GM19351 (cell line): Measurements from ENCODE around the gene PRAC2.

Source experiments
- ATAC-seq: cut with Tn5 transposase; IDR thresholded peaks from one replicate; pipeline ENCODE4 v1.9.1; 2021; ENCODE audit warnings: mild to moderate bottlenecking, moderate library complexity; ENCODE audit not compliant: unreplicated experiment

PRAC2 gene

DNA sequence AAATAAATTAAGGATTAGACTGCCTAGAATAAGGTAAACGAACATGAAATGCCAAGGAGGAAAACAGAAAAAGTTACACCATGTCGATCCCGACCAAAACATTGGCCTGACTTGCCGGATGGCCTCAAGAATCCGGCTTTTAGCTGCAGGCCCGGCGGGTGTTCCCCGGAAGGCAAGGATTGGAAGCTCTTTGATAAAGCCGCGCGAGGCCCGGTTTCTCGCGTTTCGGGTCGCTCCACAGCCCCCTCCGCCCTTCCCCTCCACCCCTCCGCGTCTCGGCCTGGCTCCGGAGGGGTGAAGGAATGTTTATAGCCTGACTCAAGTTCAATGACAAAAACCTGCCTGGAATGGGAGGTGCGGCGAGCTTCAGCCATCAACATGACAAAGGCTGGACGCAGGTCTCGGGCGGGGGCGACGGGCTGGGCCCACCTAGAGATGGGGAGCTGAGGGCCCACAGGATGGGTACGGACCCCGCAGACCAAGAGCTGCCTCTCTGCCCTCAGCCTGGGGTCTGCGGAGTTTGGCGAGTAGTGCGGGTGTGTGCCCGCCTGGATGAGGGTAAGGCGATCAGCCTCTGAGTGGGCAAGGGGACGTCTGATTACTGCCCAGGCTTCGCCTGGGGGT, 3.2 kb upstream of the PRAC2 start:
- no peak for ATAC-seq

DNA sequence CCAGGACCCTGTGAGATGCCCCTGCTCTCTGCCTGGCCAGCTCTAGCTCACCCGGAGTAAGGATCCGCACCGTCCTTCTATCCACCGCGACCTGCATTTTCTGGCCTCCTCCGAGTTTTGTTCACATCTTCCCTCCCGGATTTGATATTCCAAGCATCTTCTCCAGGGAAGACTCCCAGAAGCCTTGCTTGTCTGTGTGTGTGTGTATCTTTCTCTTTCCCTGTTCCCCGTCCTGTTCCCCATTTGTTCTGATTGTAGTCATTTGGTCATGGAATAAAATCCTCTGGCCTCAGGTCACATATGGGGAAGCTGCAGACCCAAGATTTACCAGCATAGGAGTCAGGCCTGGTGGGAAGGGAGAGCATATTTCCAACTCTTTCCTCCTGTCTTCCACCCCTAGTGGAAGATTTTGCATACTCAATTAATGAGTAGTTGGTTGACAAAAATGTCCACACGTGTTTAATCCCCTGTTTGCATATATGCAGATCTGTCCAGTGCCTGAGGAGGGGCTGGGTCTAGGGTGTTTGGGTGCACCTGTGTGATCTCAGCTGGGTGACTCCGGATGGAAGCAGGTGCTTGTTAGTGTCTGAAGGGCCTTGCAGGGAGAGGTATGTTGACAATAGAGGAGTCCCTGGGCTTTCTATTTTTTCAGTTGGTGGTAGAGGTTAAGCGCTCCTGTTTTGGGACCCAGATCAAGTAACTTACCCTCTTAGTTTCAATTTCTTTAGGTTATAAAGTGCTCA, 2.5 kb upstream of the PRAC2 start:
- ATAC-seq: no peak

DNA sequence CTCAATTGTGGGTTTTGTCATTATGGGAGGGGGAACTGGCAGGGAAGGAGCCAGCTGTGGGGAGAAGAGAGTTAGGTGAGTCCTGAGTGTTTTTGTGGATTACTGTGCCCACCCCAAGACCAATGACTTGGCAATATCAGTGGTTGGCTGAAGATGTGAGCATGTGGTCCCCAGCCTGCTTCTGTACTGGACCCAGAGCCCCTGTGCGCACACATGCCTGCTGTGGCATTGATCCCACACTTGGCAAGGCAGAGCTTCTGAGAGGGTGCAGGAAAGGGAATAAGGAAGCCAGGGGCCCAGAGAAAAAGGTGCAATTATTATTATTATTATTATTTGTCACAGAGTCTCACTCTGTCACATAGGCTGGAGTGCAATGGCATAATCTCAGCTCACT, 2.0 kb upstream of the PRAC2 start:
- ATAC-seq: no peak

DNA sequence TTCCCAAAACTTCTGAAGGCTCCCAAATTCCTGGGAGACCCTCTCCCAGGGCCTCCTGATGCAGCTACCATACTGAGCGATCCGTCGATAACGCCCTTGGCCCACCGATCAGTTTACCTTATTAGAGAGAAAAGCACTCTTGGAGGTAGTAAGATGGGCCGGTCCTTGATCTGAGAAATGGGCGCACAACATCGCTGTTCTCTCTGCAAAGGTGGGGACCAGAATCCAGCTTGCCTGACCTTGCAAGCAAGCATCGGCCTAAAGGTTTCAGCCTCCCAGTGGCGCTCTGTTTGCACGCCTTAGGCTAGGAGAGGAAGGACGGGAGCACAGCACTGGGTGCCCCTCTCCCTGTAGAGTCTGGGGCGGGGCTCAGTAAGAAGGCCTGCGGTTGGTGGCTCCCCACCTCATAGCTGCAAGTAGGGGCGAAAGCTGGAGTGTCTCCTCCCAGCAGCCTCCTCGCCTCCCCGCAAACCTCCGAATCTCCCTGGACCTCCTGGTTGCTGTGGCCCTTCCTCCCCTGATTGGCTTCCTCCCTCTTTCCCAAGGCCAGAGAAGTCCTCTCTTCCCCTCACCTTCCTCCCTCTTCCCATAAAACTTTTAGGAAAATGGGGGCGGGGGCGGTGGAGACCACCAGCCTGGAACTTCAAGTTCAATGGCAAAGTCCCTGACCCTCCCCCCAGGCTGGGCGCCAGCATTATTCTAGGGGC, 631 bp upstream of the PRAC2 start, which contains the start of gene PRAC1:
TSS of gene PRAC1 (minus strand) at position 318 of the 707 bp plus-strand sequence. CDS start at position 192, 126 bp downstream.
- no peak for ATAC-seq

DNA sequence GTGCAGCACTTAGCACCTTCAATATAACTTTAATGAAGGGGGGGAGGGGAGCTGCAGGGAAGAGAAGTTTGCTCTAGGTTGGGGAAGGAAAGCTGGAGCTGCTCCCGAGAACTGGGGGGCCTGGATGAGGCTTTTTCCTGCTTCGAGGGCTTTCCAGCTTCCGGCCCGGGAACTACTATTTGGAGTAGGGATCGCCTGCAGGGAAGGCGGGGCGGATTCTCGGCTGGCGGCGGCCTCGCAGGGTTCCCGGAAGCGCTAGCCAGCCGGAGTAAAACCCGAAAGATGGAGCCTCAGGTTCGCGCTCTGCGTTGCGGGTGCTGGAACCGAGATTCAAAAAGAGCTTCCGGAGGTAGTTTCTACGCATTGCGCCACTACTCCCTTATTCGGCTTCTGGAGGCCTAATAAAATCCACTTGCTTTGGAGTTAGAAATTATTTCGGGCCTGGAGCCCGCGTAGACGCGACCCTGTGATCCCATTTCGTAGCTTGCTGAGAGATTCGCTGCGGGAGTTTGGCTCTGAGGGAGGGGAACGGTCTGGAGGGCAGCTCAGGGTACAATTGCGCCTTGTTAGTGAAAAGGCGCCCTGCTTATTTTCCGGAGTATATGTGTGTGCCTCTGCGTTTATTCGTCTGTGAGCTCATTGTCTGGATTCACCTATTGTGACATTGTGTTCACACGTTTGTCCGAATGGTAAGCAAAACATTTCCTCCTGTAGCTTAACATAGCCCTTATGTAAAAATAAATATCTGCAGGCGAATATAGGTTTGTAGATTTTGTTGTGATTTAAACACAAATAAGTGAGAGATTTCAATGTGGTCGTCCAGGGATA, 652 bp downstream of the PRAC2 start:
- no peak for ATAC-seq

DNA sequence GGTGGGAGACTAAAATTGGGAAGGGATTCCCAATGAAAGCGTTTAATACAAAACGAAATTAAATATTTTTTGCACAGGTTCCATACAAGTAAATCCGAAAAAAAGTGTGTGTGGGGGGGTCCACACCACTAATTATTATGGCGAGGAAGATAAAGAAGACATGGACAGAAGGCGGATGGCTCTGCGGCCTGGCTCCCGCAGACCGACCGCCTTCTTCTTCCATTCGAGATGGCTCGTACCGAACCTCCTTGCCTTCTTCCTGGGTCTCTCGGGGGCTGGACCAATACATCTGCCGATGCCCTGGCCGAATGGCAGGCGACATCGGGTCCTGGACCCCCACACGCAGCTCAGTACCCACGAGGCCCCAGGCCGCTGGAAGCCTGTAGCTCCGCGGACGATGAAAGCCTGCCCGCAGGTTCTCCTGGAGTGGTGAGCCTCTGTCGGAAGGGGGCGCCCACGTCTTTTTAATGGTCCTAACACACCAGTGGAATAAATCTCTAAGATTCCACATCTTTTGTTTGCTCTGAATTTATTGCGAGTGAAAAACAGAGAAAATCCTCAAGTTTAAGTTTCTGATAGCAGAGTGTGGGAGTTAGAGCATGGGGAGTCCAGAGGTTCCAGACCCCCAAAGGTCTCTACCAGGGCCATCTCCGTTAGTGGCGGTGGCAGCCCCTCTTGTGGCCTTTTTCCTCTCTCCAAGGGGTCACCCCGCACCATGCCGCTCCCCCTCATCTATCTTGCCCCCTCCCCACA, 1.4 kb downstream of the PRAC2 start:
- ATAC-seq: no peak

DNA sequence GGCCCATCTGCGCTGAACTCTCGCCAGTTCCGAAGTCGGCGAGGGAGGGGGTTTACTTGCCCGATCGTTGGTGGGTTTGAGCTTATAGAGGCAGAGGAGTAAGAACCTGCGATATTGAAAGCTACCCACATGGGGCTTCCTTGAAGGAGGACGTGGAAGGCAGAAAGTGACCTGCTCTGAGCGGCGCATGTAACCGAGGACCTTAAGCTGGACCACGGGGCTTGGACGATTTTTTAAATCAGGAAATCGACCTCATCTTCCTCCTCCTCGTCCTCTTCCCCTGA, 2.0 kb downstream of the PRAC2 start:
- no peak for ATAC-seq

DNA sequence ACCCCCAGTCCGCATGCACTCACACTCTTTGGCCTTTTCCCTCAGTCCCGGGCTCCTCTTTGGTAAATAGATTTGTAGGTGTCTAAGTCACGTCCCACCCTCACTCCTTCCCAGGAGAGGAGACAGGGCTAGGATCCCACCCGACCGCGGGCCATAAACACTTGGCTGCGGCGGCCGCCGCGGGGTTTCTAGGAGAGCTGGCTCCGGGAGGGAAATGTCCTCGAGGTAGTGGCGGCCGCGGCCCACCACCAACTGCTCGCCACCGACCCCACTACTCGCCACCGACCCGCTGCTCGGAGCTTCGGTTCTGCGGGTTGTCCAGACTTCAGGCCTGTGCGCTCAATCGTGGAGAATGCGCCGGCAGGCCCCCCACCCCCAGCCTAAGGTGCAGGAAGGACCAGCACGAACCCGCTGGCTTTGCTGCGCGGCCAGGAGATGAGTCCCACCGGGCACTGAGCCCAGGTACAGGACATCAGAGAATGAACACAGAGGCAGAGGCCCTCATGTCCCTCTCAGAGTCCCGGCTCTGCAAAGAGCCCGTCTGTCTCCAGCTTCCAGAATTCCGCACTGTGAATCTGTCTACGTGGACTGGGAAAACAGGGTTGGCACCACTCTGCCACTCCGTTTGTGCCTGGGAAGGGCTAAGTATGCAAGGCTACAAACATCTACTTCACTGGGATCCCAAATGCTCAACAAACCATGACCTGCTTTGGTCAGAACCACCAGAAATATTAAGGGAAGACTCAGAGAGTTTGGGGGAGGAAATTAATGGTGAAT, 2.5 kb downstream of the PRAC2 start:
- ATAC-seq: no peak

DNA sequence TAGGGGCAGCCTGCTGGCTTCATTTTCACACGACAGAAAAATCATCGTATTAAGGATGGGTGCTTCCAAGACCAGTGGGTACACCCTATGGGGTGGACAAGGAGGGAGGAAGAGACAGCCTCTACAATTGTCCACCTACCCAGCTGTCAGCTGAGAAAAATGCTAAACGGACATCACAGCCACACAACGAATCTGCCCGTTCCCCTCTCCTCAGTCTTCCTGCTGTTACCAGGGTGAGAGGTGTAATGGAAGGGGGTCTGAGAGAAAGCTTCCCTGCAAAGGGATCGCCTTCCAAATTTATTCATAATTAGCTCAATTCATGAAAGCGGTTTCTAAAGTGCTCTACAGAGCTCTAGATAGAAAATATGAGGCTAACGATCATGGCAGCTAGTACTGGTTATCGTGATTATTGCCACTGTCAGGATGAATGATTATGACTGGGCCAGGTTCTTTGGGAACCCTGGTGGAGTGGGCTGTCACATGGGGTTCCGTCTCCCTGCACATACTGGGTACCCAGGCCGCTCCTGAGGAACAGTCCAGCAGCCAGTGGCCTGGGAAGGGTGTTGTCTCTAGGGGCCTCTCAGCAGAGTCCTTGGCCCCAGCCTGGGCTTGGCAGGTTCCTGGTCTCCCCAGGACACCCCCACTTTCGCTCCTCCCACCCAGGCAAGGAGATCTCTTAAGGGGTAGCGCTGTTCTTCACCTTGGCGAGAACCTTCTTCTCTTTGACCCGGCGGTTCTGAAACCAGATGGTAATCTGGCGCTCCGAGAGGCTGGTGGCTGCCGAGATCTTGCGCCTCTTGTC, 3.3 kb downstream of the PRAC2 start:
- no peak for ATAC-seq

DNA sequence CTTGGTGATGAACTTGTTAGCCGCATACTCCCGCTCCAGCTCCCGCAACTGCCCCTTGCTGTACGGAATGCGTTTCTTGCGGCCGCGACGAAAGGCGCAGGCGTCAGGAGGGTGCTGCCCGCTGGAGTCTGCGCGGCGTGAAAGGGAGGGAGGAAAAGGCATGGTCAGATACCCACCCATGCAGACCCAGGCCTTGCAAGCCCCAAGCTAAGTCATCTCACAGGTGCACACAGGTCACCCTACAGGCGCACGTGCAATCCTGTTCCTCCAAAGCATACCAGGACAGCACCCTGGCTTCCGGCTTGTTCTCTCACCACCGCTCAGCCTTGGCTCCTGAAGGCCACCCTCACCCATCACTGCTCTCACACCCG, 3.9 kb downstream of the PRAC2 start:
- ATAC-seq: no peak

DNA sequence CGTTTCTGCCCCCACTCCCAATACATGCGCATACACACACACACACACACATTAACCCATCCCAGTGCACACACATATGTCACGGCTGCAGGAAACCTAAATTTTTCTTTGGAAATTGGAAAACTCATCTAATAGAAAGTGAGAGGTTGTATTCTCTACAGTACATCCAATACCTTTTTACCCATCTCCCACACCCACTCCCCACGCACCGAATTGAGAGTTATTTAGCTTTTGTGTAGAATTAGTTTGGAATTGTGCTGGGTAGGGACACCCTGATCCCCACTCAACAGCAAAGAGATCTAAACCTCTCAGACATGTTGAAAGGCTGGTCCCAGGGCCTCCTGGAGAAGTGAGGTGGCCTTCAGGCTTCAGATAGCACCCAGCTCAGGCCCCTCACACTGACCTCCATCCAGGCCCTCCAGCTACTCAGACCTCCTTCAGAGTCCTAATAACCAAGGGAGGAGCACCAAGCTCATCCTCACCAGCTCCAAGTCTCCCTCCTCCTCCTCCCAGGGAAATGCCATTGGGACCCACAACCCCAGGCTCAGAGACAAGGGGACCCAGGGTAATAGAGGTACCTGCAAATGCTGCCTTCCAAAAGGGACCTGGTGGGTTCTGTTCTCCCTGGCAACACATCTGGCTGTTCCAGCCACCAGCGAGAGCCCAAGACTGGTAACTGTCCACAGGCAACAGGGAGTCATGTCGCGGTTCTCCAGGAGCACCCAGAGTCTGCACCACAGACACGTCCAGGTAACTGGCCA, 4.6 kb downstream of the PRAC2 start:
- no peak for ATAC-seq

DNA sequence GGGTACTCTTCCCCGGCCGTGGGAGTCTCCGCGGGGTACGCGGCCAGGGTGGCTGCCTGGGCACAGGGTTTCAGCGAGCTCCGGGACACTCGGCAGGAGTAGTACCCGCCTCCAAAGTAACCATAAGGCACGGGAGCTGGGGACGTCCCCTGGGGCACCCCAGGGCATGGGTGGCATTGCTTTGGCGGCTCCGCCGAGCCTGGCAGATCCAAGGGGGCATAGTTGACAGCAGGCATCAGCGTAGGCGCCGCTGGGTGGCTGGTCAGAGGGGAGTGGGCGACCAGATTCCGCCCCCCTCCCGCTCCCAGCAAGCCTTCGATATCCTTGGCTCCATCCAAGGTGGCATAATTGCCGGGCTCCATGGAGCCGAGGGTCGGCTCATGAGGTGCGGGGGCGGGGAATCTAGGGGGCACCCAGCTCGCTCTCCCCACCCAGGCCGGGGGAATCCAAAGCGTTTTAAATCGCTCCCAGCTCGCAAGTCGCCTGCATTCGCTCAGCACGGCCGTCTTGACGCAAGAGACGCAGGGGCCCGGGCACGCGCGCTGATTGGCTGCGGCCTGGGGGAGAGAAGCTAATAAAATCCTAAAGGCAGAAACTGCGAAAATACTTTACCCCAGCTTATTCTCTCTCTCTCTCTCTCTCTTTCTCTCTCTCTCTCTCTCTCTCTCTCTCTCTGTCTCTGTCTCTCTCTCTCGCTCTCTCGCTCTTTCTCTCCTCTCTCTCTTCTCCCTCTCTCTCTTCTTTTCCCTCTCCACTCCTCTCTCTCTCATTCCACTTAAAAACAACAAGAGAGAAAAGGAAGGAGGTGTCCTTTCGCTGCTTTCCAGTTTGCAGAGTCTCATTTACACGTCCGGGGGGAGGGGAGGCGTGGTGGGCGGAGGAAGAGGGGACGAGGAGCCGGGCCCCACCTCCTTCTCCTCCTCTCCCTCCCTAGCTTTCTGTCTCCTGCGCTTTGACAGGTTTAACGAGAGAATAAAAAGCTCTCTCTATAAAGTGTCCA, 5.5 kb downstream of the PRAC2 start, which contains the start of gene HOXB13:
TSS of gene HOXB13 (minus strand) at position 519 of the 1,000 bp plus-strand sequence. CDS start at position 362, 157 bp downstream.
- no peak for ATAC-seq

DNA sequence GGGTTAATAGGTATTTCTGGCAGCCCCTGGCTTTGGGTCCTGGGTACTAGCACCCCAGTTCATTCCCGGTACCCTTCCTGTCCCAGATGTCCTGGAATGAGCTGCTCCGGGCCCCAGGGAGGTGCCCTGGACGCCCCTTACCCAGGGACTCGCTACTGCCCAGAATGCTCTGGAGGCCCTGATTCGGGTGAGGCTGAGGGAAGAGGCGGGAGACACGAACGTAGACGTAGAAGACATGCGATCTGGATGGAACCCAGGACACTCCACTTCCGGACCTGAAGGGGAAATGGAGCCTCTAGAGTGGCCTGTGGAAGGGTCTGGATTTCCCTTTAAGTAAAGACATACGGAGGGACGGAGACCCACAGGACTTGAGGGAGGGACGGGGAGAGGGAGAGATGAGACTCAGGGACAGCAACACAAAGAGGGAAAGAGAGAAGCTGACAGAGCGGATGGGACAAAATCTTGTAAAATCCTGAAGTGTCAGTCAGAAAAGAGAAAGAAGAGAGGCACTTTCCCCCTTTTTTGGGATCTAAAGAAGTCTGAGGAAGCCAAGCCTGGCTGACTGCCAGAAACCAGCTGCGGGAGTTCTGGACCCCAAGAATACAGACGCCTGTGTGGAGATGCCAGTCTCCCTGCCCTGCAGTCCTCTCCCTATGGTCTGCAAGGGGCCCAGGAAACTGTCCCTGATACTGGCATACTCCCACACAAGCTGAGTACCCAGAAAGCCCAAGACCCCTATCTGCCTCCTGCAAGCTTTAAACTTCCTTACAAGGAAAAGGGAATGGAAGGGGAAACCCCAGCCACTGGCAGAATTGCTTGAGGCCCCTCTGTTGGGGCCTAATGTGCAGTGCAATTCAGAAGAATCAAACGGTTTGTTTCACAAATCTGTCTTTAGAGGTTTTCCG, 6.6 kb downstream of the PRAC2 start:
- no peak for ATAC-seq

DNA sequence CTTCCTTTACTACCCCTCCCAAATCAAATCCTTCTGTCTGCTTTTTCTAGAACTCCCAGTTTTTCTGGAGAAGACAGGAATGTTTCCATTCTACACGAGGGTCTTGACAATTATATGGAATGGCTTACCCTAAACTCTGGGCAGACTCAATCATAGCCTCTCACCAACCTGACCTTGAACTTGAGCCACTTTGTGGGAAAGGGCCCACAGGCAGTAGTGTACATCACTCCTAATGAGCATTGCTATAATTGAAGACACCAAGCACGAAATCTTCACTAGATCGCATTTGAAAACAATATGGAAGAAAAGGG, 7.2 kb downstream of the PRAC2 start:
- no peak for ATAC-seq

DNA sequence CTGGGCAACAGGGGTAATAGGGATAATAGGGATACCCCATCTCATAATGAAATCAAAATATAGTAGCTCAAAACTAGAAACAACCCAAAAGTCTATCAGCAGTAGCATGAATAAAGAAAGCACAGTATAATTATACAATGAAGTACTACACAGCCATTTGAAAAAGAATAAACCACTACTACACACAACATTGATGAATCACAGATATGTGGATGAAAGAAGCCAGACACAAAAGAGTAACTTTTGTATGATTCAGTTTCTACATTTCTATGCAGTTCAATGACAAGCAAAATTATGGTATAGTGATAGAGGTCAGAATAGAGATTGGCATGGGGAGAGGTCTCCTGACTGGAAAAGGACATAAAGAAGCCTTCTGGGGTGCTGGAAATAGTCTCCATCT, 8.4 kb downstream of the PRAC2 start:
- ATAC-seq: no peak
